NCI-H2081 (cell line): ENCODE results near the gene SMIM36.
"Not testable (repeated sequence)": the region's sequence is repeated elsewhere in the genome, so short reads cannot be mapped to it uniquely, and the experiment has no call there.

Experiments used
- DNase-seq, 2 experiments: peaks; one replicate each; lab custom pipeline; 2025; lab: John Stamatoyannopoulos, UW

SMIM36 gene

DNA sequence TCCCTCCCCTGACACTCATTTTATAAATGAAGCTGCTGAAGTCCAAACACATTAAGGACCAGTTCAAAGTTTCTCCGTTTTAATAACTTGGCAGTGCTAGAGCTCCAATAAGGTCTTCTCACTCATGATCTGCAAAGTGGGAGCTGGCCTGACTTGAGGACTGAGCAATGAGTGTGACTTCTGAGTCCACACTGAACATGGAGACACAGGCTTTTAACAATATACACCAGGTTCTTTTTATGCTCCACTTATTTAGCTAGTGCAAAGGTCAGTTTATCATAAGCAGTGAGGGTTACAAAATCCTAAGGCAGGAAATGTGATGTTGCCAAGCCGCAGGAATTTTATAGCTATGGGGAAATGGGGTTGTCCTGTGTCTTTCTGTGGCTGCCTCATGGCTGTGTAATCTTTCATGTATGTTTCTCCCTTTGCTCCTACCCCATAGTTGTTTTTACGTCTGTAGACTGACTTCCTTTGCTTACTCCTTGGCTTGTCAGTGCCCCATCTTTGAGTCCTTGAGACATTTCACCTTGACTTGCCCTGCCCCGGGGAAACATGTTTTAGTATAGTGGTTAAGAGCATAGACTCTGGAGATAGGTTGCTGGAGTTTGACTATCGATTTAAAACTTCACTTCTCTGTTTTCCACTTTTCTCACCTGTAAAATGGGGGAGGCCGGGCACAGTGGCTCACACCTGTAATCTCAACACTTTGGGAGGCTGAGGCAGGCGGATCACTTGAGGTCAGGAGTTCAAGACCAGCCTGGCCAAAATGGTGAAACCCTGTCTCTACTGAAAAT lies 77.4 kb downstream of the SMIM36 start:
- no peak for DNase-seq

DNA sequence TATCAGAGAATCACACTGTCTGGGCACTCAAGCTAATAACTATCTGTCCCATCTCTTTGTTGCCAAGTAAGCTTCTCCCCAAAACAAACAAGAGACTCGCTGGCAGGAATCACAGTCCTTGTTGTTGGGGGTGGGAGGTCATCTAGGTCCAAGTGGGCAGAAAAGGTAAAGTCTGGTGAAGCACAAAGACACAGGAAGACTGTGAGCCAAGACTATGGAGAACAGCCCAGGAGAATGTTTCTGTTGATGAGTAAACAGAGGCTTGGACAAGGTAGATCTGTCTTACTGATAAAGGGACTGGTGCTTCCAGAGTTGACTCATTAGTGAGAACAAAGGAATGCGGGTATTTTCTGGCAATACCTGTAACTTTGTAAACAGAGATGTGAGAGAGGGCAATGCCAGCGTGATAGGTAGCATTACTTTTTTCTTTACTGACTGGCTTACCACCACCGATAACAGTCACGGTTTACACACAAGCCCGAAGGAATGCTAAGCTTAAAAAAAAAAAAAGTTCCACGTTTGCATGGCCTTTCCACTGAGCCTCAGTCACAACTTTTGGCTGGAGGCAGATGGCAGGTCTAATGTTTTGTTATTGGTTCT lies 78.1 kb downstream of the SMIM36 start:
- DNase-seq, result no peak

DNA sequence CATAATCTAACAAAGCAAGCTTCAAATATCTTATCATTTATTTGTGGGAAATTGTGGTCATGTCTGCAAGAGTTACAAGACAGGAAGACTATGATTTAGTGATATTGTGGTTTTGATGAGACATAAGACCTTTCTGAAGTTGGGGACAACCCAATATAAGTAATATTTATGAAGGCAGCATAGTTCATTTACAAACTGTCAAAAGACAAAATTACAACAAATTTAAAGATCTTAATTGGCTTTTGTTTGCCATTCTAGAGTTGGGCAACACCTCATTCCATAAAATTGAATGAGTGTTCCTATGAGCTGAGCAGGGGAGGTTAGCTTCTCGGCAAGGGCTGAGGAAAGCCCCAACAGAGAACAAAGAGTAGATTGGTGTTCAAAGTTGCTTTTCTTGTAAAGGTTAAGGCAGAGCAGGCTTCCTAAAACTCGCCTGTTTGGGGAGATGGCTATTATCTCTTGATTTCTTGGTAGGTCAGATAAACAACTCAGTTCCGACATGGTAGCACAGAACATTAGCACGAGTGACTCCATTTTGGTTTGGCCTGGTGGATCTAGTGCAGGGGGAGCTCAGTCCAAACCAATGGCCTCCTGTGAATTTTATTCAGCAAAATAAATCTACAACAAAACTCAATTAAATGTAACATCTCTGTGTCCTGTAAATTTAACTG lies 78.8 kb downstream of the SMIM36 start:
- DNase-seq, result no peak

DNA sequence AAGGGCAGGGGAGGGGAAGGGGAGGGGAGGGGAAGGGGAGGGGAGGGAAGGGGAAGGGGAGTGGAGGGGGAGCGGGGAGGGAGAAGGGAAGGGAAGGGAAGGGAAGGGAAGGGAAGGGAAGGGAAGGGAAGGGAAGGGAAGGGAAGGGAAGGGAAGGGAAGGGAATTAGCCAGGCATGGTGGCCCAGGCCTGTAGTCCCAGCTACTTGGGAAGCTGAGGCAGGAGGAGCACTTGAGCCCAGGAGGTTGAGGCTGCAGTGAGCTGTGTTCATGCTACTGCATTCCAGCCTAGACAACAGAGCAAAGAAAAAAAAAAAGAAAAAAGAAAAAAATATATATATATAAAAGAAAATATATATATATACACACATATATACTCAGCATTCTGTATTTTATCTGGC lies 79.3 kb downstream of the SMIM36 start:
- DNase-seq, result not testable (repeated sequence)

DNA sequence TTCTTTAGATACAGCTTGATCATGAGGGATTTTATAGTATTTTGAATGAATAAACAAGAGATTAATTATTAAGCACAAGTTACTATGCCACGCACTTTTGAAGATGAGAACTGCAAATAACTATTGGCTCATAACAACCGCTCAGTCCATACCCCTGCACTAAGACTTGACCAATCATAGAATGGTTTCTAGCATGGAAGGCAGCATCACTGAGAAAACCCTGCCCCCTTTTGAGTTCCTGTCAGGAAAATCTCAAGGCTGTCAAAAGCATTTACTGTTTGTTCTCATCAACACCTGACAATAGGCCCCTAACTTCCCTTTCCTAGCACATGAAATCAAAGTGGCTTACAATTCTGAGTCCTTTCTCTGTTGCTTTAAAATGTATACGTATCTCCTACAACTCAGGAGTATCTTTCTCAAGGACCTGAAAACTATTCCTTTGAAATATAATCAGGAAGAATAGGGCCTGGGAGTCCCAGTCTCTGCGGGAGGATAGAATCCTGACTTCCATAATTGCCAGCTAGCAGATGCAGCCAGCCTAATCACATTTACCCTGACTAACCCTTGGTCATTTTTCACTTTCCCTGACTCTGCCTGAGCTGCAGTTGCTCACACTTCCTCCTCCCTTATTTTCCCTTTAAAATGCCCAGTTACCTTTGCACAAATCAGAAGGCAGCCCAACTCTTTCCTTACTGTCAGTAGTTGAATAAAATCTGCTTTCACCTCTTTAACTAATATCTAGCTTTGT lies 80.5 kb downstream of the SMIM36 start:
- no peak for DNase-seq

DNA sequence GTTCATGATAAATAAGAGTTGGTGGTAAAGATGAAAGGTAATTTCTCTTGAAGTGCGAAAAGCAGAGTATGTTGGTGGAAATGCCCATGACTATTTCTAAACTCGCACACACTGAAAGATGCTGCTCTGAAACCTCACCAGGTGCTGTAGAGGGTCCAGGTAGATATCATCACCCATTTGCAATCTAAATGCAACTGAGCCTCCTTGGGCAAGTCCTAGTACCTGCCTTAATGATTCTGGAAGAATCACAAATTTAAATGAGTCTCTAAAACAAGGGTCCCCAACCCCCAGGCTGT lies 83.7 kb downstream of the SMIM36 start:
- DNase-seq, result no peak

DNA sequence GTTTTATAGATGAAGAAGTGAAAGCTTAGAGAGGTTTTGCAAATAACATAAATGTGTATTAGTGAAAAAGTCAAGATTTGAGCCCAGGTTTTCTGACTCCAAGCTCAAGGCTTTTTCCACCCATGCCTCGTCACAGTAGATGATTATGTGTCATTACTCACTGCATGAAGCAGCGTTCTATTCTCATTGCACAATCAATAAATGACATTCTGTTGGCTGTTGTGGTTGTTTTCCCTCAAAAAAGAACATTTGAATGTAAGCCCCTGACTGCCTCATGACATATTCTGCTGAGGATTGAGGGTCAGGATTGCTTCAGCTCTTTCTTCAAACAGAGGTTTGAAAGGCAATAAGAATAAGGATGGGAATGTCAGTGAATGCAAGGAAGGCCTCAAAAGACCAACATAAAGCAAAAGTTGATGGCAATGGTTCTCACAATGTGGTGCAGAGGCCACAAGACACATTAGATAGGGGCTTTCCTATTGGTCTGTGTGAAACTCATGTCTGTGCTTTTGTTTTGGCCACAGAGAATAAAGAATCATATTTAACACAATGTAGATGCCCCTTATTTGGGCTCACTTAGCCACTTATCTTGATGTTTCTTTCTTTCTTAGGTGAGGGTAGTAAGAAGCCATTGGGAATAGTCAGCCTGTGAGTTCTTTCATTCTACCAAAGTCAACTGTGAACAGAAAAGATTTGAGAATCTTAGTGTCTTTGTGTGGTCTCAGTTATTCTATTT lies 84.2 kb downstream of the SMIM36 start:
- no peak for DNase-seq

DNA sequence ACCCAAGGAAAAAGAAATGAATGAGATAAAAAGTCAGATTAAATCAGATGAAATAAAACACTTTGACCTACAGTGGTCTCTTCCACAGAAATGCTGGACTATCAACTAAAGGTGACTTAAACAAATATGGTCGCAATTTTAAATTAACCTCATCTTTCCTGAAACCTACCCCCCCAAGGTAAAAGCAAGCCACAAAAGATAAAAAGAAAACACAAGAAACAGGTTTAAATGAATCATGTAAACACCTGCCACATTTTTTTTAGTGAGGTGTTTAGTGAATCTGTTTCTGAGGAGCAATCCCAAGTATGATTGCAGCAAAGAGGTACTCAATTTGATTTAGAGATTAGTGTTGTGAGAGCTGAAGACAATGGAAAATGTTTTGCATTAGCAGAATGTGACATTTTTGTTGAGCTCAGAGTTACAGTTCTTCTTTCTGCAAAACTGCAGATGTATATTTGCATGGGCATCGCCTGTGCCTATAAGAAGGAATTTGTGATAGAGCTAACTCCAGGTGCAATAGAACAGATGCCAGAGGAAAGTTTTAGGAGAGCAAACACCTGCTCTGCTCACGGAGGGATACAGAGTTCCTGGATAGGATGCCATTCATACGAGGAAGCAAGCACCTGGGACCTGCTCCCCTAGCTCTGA lies 86.2 kb downstream of the SMIM36 start:
- DNase-seq, result no peak

DNA sequence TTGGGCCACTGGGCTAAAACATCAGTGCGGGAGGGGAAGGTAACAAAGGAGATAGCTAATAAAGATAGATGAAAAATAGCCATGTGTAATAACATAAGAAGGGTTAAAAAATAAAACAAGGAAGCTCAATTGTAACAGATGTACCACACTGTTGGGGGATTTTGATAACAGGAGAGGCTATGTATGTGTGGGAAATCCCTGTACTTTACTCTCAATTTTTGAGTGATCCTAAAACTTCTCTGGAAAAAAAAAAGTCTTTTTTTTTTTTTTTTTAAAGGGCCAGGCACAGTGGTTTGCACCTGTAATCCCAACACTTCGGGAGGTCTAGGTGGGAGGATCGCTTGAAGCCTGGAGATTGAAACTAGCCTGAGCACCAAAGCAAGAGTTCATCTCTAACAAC lies 87.7 kb downstream of the SMIM36 start:
- DNase-seq, result no peak

DNA sequence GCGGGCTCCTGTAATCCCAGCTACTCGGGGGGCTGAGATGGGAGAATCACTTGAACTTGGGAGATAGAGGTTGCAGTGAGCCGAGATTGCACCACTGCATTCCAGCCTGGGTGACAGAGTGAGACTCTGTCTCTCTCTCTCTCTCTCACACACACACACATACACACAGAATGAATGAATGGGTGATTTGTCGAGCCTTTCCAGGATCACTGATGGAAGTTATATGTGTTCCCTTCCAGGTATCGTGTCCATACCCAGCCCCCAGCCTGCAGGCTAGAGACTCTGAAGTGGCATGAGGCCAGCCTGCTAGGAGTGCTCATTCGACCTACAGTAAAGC lies 88.5 kb downstream of the SMIM36 start:
- DNase-seq, result not testable (repeated sequence)

DNA sequence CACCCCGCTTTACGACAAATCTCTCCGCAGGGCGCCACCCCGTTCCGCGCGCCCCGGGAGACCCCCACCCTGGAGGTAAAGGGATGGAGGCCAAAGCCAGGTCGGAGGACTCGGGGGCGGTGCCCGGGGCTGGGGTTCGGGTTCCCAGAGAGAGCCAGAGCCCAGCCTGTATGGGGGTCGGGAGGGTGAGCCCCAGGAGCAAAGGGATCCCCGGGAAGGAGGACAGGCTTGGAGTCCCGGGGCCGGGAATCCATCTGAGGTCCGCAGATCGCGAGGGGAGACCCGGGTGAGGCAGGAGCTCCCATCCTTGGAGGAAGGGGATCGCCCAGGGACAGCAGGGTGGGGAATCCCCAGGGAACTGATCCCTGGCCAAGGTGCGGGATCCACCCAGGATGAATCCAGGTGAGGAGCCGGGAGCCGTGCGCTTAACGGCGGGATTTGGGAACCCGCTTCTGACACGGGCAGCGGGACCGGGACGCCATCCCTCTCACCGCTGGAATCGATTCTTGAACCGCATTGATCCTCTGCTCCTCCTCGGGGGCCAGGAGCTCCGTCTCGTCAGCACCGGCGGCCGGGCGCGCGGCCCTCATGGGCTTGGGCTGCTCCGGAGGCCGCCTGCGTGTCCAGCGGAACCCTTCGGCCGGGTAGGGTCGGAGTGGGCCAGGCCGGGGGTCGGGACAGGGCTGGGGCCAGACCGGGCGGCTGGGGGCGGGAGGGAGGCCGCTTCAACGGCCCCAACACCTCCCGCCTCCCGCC lies 89.9 kb downstream of the SMIM36 start, which contains the start of gene MMD:
TSS of gene MMD (minus strand) at position 657 of the 756 bp plus-strand sequence. CDS start at position 517, 140 bp downstream.
- DNase-seq, result peak in 1 of 2 experiments; percentile 56

DNA sequence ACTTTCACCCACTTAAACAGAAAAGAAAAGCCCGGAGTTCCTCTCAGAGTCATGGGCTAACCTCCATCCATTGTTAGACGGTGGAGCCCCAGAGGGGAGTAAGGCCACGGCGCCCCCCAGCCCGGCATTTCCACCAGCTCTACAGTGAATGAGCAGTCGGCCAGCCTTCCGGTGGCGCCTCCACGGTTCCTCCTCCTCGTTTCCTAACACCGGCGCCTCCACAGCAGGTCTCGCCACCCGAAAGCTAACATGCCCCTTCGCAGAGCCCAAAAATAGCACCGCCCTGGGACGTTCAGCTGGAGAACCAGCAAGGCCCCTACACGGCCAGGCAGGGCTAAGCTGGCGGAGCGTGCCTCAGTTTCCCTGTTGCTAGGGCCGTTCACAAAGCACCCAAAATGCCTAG lies 90.5 kb downstream of the SMIM36 start:
- peak in 1 of 2 experiments; percentile 51 for DNase-seq

DNA sequence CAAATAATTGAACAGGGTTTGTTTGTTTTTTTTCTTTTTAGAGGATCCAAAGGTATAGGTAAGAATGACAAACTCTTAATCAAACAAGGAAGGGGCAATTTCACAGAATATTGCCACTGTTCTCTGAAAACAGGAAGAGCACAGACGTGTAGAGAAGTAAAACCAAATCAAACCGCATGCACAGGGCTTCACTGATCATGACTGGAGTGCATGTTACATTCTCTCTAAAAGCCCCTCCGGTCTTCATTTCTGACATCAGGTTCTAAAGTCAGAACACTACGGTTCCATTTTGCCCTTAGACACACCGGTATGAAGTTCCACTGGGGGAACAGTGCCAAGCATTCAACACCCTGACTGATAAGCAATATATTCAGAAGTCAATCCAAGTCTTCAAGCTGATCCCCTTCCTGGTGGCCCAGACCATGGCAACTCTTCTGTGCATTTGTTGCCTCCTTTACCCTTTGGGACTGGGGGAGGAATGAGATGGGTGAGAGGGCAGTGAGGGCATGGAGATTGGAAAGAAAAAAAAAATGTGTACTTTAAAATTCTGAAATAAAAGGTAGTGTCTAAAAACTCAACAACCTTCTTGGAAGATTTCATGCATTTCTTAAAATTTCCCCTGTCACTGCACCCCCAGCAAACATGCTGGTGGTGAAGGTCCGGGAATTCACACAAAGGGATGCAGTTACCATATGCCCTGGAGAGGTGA lies 91.0 kb downstream of the SMIM36 start:
- no peak for DNase-seq

DNA sequence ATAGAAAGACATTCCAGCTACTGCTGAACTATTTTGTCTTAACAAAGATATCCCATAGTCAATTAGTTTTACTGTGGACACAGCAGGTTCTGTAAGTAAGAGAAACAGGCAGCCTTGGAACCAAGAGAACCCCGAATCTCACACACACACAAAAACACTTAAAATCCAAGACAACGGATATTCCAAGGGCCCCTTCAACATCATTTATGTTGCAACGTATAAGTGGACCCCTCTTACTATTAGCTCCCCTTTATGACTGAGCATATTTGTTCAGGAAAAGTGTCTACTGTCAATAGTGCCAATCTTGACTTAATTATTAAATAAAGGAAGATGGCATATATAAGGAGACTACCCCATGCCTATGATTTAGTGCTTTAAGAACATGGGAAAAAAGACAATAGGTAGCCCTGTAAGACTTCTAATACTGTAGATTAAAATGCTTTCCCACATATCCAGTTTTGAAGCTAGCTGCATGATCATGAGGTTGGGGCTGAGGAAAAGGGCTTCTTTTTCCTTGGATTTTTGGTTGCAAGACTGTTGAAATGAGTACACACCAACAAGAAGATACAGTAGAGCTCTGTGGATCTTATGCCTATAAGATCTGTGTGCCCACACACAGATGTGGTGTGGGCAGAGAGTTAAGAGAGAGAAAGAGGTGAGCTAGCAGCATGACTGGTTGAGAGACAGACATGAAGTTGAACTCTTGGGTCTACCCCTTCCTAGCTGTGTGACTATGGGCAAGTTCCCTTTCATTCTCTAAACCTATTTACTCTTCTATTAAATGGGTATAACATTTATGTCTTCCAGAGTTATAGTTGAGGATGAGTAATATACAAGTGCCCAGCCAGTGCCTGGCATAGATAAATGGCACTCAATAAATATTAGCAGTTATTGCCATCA lies 92.6 kb downstream of the SMIM36 start:
- no peak for DNase-seq

DNA sequence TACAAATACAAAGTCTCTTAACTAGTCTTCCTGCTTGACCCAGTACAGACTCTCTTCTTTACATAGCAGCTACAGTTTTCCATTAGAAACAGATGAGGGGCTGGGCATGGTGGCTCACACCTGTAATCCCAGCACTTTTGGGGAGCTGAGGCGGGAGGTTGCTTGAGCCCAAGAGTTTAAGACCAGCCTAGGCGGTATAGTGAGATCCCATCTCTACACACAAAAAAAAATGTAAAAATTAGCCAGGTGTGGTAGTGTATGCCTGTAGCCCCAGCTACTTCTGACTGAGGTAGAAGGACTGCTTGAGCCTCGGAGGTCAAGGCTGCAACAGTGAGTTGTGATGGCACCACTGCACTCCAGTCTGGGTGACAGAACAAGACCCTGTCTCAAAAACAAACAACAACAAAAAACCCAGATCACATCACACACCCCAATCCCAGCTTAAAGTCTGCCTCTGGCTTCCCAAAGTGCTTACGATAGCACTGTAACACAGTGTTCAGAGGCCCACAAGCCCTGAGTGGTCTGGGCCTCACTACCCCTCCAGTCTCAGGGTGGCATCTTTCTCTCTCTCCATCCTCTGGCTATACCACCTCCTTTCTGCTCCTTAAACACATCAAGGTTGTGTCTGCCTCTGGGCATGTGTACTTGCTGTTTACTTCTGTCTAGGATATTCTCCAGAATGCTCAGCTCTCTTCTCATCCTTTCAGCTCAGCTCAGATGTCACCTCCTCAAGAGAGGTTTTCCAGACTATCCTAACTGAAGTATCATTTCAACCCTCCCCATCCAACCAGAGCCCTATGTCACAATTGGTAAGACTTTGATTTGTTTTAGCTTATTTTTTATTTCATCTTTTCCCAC lies 93.6 kb downstream of the SMIM36 start:
- no peak for DNase-seq

DNA sequence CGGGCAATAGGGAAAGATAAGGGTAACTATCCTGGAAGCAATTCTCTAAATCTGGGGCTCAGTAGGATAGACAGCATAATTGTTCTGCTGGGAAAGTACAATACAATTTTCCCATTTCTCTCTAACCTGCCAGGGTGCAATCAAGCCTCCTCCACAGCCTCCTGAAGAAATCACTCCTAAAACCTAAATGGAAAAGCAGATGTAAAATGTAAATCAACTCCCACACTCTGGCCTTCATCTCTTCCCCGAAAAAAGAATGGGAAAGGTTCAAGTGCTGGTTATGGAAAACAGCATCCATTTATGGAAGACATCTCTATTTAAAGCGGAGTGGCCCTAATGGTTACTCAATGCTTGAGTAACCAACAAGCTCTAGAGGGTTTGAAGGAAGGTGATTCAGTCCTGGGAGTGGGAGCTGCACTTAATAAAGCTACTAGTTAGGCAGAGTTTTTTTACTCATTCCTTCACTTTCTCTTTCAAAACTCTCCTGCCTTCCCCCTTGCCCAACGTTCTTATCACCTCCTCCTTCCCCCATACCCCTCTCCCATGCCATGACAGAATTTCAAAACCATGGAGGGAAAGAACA lies 94.7 kb downstream of the SMIM36 start:
- no peak for DNase-seq

DNA sequence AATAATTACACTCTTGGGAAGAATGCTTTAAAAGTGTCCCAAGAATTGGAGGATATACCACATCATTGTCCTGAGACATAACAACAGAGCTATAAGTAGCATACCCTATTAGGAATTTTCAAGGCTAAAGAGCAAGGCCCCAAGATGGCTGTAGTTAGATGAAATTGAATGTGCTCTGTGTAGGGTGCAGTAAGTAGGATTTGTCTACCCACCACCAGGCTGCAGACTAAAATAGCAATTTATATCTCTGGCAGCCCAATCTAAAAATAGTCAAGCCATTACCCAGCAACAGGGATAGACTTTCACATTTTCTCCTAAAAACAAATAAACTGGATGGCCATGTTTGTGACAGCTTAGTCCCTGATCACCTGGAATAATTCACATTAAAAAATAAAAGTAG lies 95.3 kb downstream of the SMIM36 start:
- no peak for DNase-seq

DNA sequence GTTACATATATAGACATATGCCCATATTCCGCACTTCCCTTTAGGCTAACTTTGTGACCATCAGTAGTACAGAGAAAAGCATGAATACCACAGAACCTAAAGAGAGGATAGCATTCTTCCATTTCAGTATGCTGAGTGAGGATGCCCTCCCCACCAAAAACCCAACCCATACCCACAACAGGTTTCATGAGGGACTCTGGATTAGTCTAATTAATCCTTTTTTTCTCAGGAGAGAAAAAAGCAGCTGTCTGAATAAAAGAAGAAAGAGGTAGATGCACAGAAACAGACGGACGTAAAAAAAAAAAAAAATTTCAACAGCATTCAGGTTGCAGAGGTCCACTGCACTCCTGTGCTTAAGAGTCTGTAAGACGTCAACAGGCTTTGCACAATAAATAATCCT lies 96.3 kb downstream of the SMIM36 start:
- no peak for DNase-seq
